BE2C (cell line): ENCODE data around the gene MAGI2.

Experiments used
- DNase-seq: peaks from one replicate; pipeline ENCODE4 v3.0.0-alpha.2; 2020
- H3K27me3 ChIP-seq: fragments of 250-450 bp; sonication (Bioruptor Pico); 2 replicates; pipeline ENCODE4 v1.5.1; 2020; ENCODE audit warnings: mild to moderate bottlenecking
- H3K36me3 ChIP-seq: fragments of 250-450 bp; sonication (Bioruptor Pico); 2 replicates; pipeline ENCODE4 v1.5.1; 2020; ENCODE audit warnings: mild to moderate bottlenecking
- H3K4me1 ChIP-seq: fragments of 250-450 bp; sonication (Bioruptor Pico); 2 replicates; pipeline ENCODE4 v1.5.1; 2020
- H3K4me3 ChIP-seq: 2 replicates; pipeline ENCODE4 v1.5.1; 2011; ENCODE audit warnings: low read depth, low read length
- H3K9me3 ChIP-seq: fragments of 250-450 bp; sonication (Bioruptor Pico); 2 replicates; pipeline ENCODE4 v1.5.1; 2020
- TF ChIP-seq, protein P1 (sequence below): IDR thresholded peaks from 2 replicates; pipeline ENCODE4 v1.5.1; 2012; ENCODE audit warnings: mild to moderate bottlenecking, low read depth, low read length

Gene MAGI2

DNA sequence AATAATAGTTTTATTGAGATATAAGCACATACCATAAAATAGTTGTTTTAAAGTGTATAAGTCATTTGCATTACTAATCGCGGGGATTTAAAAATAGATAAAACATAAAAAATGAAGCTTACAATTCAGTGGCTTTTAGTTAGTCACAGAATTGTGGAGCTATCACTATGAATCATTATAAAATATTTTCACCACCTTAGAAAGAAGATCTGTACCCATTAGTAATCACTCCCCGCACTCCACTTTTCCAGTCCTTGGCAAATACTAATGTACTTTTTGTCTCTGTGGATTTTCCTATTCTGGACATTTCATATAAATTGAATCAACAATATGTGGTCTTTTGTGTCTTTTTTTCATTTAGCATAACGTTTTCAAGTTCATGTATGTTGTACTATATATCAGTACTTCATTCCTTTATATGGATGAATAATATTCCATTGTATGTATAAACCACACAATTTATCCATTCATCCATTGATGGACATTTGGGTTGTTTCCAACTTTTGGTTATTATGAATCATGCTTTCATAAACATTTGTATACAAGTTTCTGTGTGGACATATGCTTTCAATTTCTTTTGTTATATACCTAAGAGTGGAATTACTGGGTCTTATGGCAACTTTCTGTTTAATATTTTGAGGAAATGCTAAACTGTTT is 162.5 kb downstream of the MAGI2 start:
- Histone ChIP-seq H3K4me1 (no peaks in the 10 kb centered on the region; the same call in 1 of the 2 replicates), H3K27me3 (no peaks in the 10 kb centered on the region), H3K9me3 (no peaks in the 10 kb centered on the region), H3K36me3 (no peaks in the 10 kb centered on the region), H3K4me3 (no peak overlapping the region)
- DNase-seq, result no peak
- TF ChIP-seq, protein P1, sequence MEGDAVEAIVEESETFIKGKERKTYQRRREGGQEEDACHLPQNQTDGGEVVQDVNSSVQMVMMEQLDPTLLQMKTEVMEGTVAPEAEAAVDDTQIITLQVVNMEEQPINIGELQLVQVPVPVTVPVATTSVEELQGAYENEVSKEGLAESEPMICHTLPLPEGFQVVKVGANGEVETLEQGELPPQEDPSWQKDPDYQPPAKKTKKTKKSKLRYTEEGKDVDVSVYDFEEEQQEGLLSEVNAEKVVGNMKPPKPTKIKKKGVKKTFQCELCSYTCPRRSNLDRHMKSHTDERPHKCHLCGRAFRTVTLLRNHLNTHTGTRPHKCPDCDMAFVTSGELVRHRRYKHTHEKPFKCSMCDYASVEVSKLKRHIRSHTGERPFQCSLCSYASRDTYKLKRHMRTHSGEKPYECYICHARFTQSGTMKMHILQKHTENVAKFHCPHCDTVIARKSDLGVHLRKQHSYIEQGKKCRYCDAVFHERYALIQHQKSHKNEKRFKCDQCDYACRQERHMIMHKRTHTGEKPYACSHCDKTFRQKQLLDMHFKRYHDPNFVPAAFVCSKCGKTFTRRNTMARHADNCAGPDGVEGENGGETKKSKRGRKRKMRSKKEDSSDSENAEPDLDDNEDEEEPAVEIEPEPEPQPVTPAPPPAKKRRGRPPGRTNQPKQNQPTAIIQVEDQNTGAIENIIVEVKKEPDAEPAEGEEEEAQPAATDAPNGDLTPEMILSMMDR, result no peak

DNA sequence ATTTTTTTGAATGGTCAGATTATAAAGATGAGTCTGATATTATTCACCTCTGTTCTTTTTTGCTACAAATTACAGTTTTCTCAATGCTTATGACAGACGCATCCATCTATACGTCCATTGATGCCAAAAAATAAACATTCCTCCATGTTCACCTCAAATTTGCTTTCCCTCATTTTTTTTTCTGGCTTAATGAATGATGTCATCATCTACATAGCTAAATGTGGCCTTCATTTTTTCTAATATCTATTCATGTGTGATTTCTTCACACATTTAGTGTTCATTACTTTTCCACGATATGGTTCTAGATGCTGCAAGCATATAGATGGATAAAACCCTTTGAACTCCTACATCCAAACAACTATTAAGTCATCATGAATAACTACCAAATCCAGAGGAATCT is 163.1 kb downstream of the MAGI2 start:
- no peaks in the 10 kb centered on the region for H3K27me3 ChIP-seq
- H3K4me3 ChIP-seq, result no peak overlapping the region
- H3K4me1 ChIP-seq, result no peaks in the 10 kb centered on the region; the same call in 1 of the 2 replicates
- H3K9me3 ChIP-seq, result no peaks in the 10 kb centered on the region
- TF ChIP-seq, protein P1, result no peak
- no peaks in the 10 kb centered on the region for H3K36me3 ChIP-seq
- no peak for DNase-seq

DNA sequence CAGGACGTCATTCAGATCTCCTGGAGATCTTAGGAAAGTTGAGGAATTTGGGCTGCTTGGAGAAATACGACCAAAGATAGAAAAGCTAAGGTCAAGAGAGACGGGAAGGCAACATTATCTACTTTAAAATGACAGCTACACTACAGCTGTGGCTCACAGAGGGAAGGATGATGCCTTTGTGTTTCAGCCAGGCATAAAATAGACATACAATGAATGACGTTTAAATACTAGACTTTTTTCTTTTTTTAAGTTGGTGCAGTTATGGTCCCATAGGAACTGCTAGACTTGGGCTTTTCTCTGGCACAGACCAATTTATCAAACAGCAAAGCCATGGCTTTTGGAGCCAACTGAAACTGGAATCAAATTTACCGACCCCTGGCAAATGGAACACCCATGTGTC is 164.8 kb downstream of the MAGI2 start:
- Histone ChIP-seq H3K4me3 (no peak overlapping the region), H3K27me3 (no peaks in the 10 kb centered on the region), H3K4me1 (no peaks in the 10 kb centered on the region; the same call in 1 of the 2 replicates), H3K36me3 (no peaks in the 10 kb centered on the region), H3K9me3 (no peaks in the 10 kb centered on the region)
- no peak for DNase-seq
- TF ChIP-seq, protein P1, result no peak

DNA sequence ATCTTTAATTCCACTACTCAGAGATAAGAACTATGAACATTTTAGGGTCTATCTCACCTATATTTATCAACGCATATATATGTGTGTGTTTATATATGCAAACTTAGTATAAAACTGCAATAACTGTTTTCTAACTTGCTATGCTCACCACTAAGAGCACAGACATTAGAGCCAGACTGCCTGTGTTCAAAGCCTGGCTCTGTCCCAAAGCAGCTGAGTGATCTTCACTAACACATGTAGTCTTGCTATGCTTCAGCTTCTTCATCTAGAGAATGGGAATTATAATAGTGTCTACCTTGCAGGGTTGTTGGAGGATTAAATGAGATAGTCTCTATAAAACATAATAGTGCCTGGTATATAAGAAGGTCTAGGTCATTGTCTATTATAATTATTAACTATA is 165.5 kb downstream of the MAGI2 start:
- Histone ChIP-seq H3K27me3 (no peaks in the 10 kb centered on the region), H3K4me1 (no peaks in the 10 kb centered on the region; the same call in 1 of the 2 replicates), H3K36me3 (no peaks in the 10 kb centered on the region), H3K4me3 (no peak overlapping the region), H3K9me3 (no peaks in the 10 kb centered on the region)
- no peak for DNase-seq
- TF ChIP-seq, protein P1, result no peak

DNA sequence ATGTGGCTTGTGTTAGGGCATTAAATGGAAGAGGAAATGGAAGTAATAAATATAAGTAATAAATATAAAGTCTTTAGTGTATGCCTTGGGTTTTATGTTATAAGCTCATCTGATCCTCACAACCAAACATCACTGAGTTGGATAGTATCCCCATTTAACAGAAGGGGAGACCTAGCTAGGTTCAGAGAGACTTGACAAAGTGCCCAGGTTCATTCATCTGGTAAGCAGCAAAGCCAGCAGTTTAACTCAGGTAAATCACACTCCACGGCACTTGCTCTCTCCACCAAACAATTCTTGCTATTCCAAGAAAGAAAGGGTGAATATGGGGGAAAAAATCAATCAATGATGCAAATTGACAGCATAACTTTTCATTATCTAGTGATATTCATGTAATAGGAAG is 167.3 kb downstream of the MAGI2 start:
- H3K27me3 ChIP-seq, result no peaks in the 10 kb centered on the region
- H3K9me3 ChIP-seq, result no peaks in the 10 kb centered on the region
- H3K4me1 ChIP-seq, result peaks cover 4% of the 10 kb centered on the region; the same call in 1 of the 2 replicates

DNA sequence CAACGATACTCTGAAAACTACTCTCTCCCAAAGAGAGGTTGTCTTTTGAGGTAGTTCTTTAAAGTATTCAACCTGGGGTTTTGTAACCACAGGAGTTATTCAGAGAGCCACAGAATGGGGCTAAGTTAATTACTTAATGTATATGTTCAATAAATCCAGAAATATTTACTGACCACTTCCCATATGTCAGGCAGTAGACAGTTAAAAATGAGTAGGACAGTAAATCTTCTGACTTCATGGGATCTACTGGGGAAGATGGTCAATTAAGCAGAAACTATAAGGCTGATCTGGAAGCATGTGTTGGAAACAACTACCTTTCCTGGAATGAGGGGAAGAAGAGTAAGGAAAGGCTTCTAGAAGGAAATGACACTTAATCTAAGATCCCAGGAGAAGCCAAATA is 167.7 kb downstream of the MAGI2 start:
- no peak for DNase-seq
- TF ChIP-seq, protein P1, result no peak
- H3K36me3 ChIP-seq, result no peaks in the 10 kb centered on the region
- no peaks in the 10 kb centered on the region for H3K27me3 ChIP-seq
- no peak overlapping the region for H3K4me3 ChIP-seq
- no peaks in the 10 kb centered on the region for H3K9me3 ChIP-seq
- H3K4me1 ChIP-seq, result peaks cover 5% of the 10 kb centered on the region; the same call in 1 of the 2 replicates

More for the DNA sequence above, 167.3 kb downstream of the MAGI2 start:
- Histone ChIP-seq H3K4me3 (no peak overlapping the region), H3K36me3 (no peaks in the 10 kb centered on the region)
- DNase-seq, result no peak
- TF ChIP-seq, protein P1, result no peak
